WTC11 (cell line): ENCODE results near the gene SKP1. TPM values are rescaled to one million over a fixed set of nuclear protein-coding genes. Genes with fewer than 3 reads are reported as not detected.

ENCODE experiments used
- ATAC-seq: fragments of 200-7000 bp; cut with Tn5 transposase; 2 replicates; pipeline ENCODE4 v1.10.0; 2021; ENCODE audit warnings: mild to moderate bottlenecking, moderate library complexity
- CTCF ChIA-PET: fragments of 300-600 bp; sonication (Branson Sonifier 250); formaldehyde crosslinking; loops from one replicate; lab custom pipeline; 2021; ENCODE audit warnings: antibody characterized with exemption; lab: Charles Lee
- POLR2A ChIA-PET: fragments of 350-600 bp; sonication (Branson Sonifier 250); formaldehyde crosslinking; loops from one replicate; lab custom pipeline; 2021; ENCODE audit warnings: antibody characterized with exemption; lab: Charles Lee
- DNase-seq: peaks from one replicate; pipeline ENCODE4 v3.0.0; 2021; ENCODE audit warnings: low spot score
- H3K27ac Mint-ChIP-seq: 2 replicates; pipeline ENCODE4 v1.8.0; 2021; ENCODE audit warnings: mixed read lengths
- H3K27me3 Mint-ChIP-seq: 2 replicates; pipeline ENCODE4 v1.8.0; 2021; ENCODE audit warnings: low read depth, mild to moderate bottlenecking, moderate library complexity, mixed read lengths
- H3K36me3 Mint-ChIP-seq: 2 replicates; pipeline ENCODE4 v1.8.0; 2021; ENCODE audit warnings: mixed read lengths
- H3K4me1 Mint-ChIP-seq: 2 replicates; pipeline ENCODE4 v1.8.0; 2022; ENCODE audit warnings: mixed read lengths
- H3K4me3 Mint-ChIP-seq: 2 replicates; pipeline ENCODE4 v1.8.0; 2021; ENCODE audit warnings: mild to moderate bottlenecking, moderate library complexity, mixed read lengths
- H3K9me3 Mint-ChIP-seq: 2 replicates; pipeline ENCODE4 v1.8.0; 2021; ENCODE audit warnings: mixed read lengths
- ARID4B ChIP-seq: sonication (generic); formaldehyde crosslinking; IDR thresholded peaks from 2 replicates; pipeline ENCODE4 v1.8.0; 2023; ENCODE audit warnings: missing genetic modification reagents, mild to moderate bottlenecking, borderline replicate concordance
- CBFB ChIP-seq: sonication (generic); formaldehyde crosslinking; IDR thresholded peaks from 2 replicates; pipeline ENCODE4 v1.8.1; 2022; ENCODE audit warnings: mild to moderate bottlenecking, low read depth, missing genetic modification reagents
- CREB1 ChIP-seq: sonication (generic); formaldehyde crosslinking; IDR thresholded peaks from 2 replicates; pipeline ENCODE4 v1.8.0; 2023; ENCODE audit warnings: mild to moderate bottlenecking, missing genetic modification reagents
- CTCF ChIP-seq: fragments of 200-600 bp; IDR thresholded peaks from 2 replicates; pipeline ENCODE4 v1.8.0; 2022; ENCODE audit warnings: antibody characterized with exemption
- FOXK1 ChIP-seq: sonication (generic); formaldehyde crosslinking; IDR thresholded peaks from 2 replicates; pipeline ENCODE4 v1.8.0; 2022; ENCODE audit warnings: mild to moderate bottlenecking, moderate library complexity, missing genetic modification reagents
- FOXP1 ChIP-seq: sonication (generic); formaldehyde crosslinking; IDR thresholded peaks from 2 replicates; pipeline ENCODE4 v1.8.0; 2022; ENCODE audit warnings: missing genetic modification reagents, mild to moderate bottlenecking, moderate library complexity, borderline replicate concordance
- GRHL2 ChIP-seq: fragments of 250-450 bp; sonication (Bioruptor Pico); IDR thresholded peaks from 2 replicates; pipeline ENCODE4 v1.8.0; 2022; ENCODE audit warnings: mild to moderate bottlenecking, moderate library complexity; ENCODE audit not compliant: insufficient replicate concordance, severe bottlenecking
- JAZF1 ChIP-seq: fragments of 250-450 bp; sonication (Bioruptor Pico); IDR thresholded peaks from 2 replicates; pipeline ENCODE4 v1.9.0; 2021; ENCODE audit warnings: moderate library complexity, mild to moderate bottlenecking, inconsistent platforms
- RORB ChIP-seq: fragments of 250-450 bp; sonication (Bioruptor Pico); IDR thresholded peaks from 2 replicates; pipeline ENCODE4 v1.9.0; 2021; ENCODE audit warnings: mild to moderate bottlenecking
- ZNF121 ChIP-seq: sonication (generic); formaldehyde crosslinking; IDR thresholded peaks from 2 replicates; pipeline ENCODE4 v1.8.0; 2023; ENCODE audit warnings: missing genetic modification reagents
- total RNA-seq: library from RNA; stranded (reverse); gene quantifications from 3 replicates; pipeline ENCODE4 v1.2.3, GENCODE V29; 2021
- TF ChIP-seq, protein P1 (sequence below): fragments of 250-450 bp; sonication (Bioruptor Pico); IDR thresholded peaks from 2 replicates; pipeline ENCODE4 v1.9.0; 2021; ENCODE audit warnings: mild to moderate bottlenecking
- TF ChIP-seq, protein P2 (sequence below): sonication (generic); formaldehyde crosslinking; IDR thresholded peaks from 2 replicates; pipeline ENCODE4 v1.8.0; 2022; ENCODE audit warnings: mild to moderate bottlenecking, missing genetic modification reagents
- TF ChIP-seq, protein P3 (sequence below): fragments of 250-450 bp; sonication (Bioruptor Pico); IDR thresholded peaks from 2 replicates; pipeline ENCODE4 v2.1.2; 2022; ENCODE audit warnings: mild to moderate bottlenecking, moderate library complexity

Gene SKP1
- total RNA-seq, 1 experiment from 2014 or later = 285 TPM

GRCh38 chr5:134143944-134144941 lies 32.5 kb downstream of the SKP1 start:
- H3K27ac Mint-ChIP-seq = no peak overlapping the region
- no peak for TF ChIP-seq CTCF
- H3K9me3 Mint-ChIP-seq = no peaks in the 10 kb centered on the region
- H3K4me1 Mint-ChIP-seq = peaks cover 4% of the 10 kb centered on the region
- CTCF ChIA-PET = interaction anchor here (5.1 to 12.5 kb wide), 3 partner anchors 44 to 105 kb away, joined by 46 to 202 read pairs (median 68); no protein-coding TSS in a partner anchor
- H3K4me3 Mint-ChIP-seq = no peak overlapping the region
- peaks cover 12% of the 10 kb centered on the region for H3K36me3 Mint-ChIP-seq
- DNase-seq (no peak), ATAC-seq (no peak)
- POLR2A ChIA-PET = no interaction called here
- H3K27me3 Mint-ChIP-seq = no peaks in the 10 kb centered on the region

GRCh38 chr5:134143431-134143830 lies 33.3 kb downstream of the SKP1 start:
- no peak overlapping the region for H3K27ac Mint-ChIP-seq
- CTCF ChIA-PET = interaction anchor here (0.8 to 12.5 kb wide), 6 partner anchors 11 to 146 kb away, joined by 3 to 202 read pairs (median 34); no protein-coding TSS in a partner anchor
- POLR2A ChIA-PET = no interaction called here
- H3K4me3 Mint-ChIP-seq = no peak overlapping the region
- H3K27me3 Mint-ChIP-seq = no peaks in the 10 kb centered on the region
- no peak for DNase-seq
- H3K4me1 Mint-ChIP-seq = peaks cover 4% of the 10 kb centered on the region
- TF ChIP-seq CREB1 (CRISPR knock-in tag) (no peak), JAZF1 (CRISPR knock-in tag) (no peak), ZNF121 (CRISPR knock-in tag) (no peak), FOXK1 (CRISPR knock-in tag) (no peak), ARID4B (CRISPR knock-in tag) (no peak)
- TF ChIP-seq, protein P1, sequence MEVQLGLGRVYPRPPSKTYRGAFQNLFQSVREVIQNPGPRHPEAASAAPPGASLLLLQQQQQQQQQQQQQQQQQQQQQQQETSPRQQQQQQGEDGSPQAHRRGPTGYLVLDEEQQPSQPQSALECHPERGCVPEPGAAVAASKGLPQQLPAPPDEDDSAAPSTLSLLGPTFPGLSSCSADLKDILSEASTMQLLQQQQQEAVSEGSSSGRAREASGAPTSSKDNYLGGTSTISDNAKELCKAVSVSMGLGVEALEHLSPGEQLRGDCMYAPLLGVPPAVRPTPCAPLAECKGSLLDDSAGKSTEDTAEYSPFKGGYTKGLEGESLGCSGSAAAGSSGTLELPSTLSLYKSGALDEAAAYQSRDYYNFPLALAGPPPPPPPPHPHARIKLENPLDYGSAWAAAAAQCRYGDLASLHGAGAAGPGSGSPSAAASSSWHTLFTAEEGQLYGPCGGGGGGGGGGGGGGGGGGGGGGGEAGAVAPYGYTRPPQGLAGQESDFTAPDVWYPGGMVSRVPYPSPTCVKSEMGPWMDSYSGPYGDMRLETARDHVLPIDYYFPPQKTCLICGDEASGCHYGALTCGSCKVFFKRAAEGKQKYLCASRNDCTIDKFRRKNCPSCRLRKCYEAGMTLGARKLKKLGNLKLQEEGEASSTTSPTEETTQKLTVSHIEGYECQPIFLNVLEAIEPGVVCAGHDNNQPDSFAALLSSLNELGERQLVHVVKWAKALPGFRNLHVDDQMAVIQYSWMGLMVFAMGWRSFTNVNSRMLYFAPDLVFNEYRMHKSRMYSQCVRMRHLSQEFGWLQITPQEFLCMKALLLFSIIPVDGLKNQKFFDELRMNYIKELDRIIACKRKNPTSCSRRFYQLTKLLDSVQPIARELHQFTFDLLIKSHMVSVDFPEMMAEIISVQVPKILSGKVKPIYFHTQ (CRISPR knock-in tag) = no peak
- TF ChIP-seq, all 79 proteins: peak for 0
- no peaks in the 10 kb centered on the region for H3K9me3 Mint-ChIP-seq
- ATAC-seq = no peak
- peaks cover 10% of the 10 kb centered on the region for H3K36me3 Mint-ChIP-seq

DNA sequence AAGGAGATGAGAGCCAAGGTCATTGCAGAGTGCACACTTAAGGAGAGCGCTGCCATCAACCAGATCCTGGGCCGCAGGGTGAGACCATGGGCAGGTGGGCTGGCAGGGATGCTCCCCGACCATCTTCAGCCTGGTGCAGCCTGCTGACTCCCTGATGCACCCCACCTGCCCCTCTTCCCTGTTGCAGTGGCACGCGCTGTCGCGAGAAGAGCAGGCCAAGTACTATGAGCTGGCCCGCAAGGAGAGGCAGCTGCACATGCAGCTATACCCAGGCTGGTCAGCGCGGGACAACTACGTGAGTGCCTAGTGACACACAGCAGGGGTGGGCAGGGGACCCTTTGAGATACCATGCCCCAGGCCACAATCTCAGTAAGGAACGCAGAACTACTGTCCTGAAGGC lies 33.9 kb downstream of the SKP1 start:
- ChIA-PET CTCF (interaction anchor here (0.8 to 12.5 kb wide), 6 partner anchors 11 to 146 kb away, joined by 3 to 202 read pairs (median 34); no protein-coding TSS in a partner anchor), POLR2A (no interaction called here)
- ATAC-seq = no peak
- peaks cover 8% of the 10 kb centered on the region for H3K36me3 Mint-ChIP-seq
- no peaks in the 10 kb centered on the region for H3K27me3 Mint-ChIP-seq
- DNase-seq = no peak
- H3K4me3 Mint-ChIP-seq = no peak overlapping the region
- peaks cover 8% of the 10 kb centered on the region for H3K4me1 Mint-ChIP-seq
- no peaks in the 10 kb centered on the region for H3K9me3 Mint-ChIP-seq
- no peak overlapping the region for H3K27ac Mint-ChIP-seq
- TF ChIP-seq ARID4B (CRISPR knock-in tag) (no peak), RORB (CRISPR knock-in tag) (no peak), FOXP1 (CRISPR knock-in tag) (no peak), GRHL2 (CRISPR knock-in tag) (no peak), CBFB (no peak), FOXK1 (CRISPR knock-in tag) (no peak)
- TF ChIP-seq, protein P2, sequence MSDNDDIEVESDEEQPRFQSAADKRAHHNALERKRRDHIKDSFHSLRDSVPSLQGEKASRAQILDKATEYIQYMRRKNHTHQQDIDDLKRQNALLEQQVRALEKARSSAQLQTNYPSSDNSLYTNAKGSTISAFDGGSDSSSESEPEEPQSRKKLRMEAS (CRISPR knock-in tag) = no peak
- TF ChIP-seq, protein P3, sequence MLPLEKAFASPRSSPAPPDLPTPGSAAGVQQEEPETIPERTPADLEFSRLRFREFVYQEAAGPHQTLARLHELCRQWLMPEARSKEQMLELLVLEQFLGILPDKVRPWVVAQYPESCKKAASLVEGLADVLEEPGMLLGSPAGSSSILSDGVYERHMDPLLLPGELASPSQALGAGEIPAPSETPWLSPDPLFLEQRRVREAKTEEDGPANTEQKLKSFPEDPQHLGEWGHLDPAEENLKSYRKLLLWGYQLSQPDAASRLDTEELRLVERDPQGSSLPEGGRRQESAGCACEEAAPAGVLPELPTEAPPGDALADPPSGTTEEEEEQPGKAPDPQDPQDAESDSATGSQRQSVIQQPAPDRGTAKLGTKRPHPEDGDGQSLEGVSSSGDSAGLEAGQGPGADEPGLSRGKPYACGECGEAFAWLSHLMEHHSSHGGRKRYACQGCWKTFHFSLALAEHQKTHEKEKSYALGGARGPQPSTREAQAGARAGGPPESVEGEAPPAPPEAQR (CRISPR knock-in tag) = no peak
